AG09319 (cell line): ENCODE data around the gene NPTXR.

Experiments
- DNase-seq: peaks from one replicate; pipeline ENCODE4 v3.0.0-alpha.2; 2010; ENCODE audit warnings: low read depth; ENCODE audit errors: extremely low read depth
- TF ChIP-seq, protein P1 (sequence below): IDR thresholded peaks from 2 replicates; pipeline ENCODE4 v1.5.1; 2011; ENCODE audit warnings: low read depth, mild to moderate bottlenecking, inconsistent platforms, low read length, moderate library complexity

NPTXR gene

DNA sequence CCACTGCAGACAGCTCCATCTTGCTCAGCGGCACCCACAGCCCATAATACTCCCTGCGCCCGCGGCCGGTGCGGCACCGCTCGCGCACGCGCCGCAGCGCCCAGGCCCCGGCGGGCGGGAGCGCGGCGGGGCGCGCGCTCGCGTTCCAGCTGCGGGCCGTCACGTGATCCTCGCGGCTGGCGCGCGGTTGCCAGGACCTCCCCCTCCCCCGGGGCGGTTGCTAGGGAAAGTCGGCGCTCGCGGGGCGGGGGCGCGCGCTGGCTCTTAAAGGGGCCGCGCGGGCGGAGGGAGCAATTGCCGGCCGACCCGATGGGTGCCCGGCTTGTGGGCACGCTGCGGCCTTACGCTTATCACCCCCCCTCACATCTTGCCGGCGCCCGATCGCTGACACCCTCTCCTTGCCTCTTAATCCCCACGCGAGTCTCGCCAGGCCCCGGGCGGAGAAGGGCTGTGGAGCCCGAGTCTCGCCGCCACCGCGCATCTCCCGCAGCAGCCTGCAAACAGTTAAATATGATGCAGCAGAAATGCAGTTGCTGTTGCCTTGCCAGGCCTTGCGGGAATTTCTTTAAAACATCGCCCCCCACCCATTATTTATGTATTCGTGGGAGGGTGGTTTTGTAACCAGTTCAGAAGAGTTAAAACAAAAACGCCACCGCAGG lies 28.5 kb upstream of the NPTXR start, which contains the start of gene CBX6:
CBX6 (minus strand) TSS at position 45 of the 659 bp plus-strand sequence; CDS start at position 19, 26 bp downstream.
- peak; percentile 84 for DNase-seq
- TF ChIP-seq, protein P1, sequence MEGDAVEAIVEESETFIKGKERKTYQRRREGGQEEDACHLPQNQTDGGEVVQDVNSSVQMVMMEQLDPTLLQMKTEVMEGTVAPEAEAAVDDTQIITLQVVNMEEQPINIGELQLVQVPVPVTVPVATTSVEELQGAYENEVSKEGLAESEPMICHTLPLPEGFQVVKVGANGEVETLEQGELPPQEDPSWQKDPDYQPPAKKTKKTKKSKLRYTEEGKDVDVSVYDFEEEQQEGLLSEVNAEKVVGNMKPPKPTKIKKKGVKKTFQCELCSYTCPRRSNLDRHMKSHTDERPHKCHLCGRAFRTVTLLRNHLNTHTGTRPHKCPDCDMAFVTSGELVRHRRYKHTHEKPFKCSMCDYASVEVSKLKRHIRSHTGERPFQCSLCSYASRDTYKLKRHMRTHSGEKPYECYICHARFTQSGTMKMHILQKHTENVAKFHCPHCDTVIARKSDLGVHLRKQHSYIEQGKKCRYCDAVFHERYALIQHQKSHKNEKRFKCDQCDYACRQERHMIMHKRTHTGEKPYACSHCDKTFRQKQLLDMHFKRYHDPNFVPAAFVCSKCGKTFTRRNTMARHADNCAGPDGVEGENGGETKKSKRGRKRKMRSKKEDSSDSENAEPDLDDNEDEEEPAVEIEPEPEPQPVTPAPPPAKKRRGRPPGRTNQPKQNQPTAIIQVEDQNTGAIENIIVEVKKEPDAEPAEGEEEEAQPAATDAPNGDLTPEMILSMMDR = no peak

DNA sequence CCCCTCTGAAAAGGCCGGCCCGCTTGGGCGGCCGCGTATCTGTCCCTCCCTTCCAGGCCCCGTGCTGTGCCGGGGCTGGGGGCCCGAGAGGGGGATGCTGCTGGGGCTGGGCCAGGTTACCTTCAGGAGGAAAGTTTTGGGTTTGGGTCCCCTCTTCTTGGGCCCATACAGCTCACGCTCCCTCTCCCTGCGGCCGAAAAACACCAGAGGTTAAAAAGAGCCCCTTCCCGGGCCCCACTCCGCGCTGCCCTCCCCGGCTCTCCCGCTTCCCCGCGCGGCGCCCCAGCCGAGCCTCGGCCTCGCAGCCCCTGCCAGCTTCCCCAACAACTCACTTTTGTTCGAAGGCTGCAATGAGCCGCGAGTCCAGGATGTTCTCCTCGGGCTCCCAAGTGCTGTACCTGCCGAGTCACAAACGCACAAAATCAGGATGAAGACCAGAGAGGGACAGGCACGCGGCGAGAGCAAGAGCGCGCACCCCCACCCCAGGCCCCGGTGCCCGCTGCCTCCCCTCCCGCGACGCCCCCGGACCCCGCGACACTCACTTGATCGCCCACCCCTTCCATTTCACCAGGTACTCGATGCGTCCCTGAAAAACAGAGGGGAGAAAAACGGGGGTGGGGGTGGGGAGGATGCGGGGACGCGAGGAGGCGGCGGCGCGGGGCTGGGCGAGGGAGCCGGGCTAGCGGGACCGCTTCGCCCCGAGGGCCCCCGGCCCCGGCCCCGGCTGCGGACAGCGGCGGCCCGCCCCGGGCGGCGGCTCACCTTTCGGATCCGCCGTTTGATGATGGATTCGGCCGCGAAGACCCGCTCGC lies 27.7 kb upstream of the NPTXR start:
- DNase-seq = no peak
- TF ChIP-seq, protein P1 = no peak

GRCh38 chr22:38870791-38871359 lies 27.0 kb upstream of the NPTXR start:
- no peak for DNase-seq
- TF ChIP-seq, protein P1 = no peak

DNA sequence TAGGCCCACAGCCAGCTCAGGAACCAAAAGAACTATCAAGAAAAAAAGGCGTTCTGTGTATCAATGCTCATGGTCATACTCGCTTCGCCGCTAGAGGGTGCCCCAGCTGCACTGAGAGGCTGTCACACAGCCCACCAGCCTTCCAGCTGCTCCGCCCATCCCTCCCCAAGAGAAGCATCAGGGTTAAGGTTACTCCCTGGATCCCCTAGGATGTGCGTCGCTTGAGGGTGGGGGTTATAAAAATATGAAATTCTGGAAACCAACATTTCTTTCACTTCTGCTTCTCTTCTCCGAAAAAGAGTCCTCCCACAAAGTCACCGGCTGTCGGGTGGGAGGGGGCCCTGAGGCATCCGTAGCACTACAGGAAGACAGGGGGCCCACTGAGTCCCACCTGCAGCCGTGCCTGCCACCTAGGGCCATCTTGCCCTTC lies 26.5 kb upstream of the NPTXR start:
- DNase-seq = peak; percentile 54
- TF ChIP-seq, protein P1 = peak; percentile 94

- TF ChIP-seq, protein P1 = no peak
- no peak for DNase-seq
Observed at GRCh38 chr22:38869663-38870062, 25.8 kb upstream of the NPTXR start.

DNA sequence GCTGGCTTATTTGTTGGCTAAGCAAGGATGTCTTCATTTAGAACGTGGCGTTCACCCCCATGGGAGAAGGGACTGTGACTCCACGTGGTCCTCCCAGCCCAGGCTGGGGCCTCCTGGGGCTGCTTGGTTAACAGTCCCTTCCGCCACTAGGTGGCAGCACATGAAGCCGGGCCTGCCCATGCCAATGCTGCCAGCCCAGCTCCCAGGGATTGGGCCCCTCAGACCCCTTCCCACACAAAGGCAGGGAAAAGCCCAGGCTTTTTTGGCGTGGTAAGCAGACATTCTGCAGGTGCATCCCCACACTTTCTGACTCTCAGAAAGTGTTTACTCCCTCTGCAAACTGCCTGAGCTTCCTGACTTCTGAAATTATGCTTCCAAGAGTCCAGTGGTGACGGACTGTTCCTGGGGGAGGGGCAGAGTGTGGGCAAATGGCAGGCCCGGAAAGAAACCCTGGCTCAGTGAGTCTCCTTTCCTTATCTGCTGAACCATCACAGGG lies 25.1 kb upstream of the NPTXR start:
- TF ChIP-seq, protein P1 = peak; percentile 89
- no peak for DNase-seq
